GM18951 (cell line): ENCODE measurements around the gene CDK17.

Experiments
- POLR2A ChIP-seq: IDR thresholded peaks from 4 replicates; pipeline ENCODE4 v1.6.1; 2011; ENCODE audit warnings: mild to moderate bottlenecking; ENCODE audit not compliant: insufficient read length, insufficient read depth; ENCODE audit errors: extremely low read depth
- in situ Hi-C: fragments of 300-500 bp; cut with MboI; formaldehyde crosslinking; loops from one replicate; pipeline ENCODE4 v1.12.0; 2022; ENCODE audit warnings: low sequenced_read_pairs, mixed read lengths, inconsistent platforms; ENCODE audit not compliant: unreplicated experiment

CDK17 gene

DNA sequence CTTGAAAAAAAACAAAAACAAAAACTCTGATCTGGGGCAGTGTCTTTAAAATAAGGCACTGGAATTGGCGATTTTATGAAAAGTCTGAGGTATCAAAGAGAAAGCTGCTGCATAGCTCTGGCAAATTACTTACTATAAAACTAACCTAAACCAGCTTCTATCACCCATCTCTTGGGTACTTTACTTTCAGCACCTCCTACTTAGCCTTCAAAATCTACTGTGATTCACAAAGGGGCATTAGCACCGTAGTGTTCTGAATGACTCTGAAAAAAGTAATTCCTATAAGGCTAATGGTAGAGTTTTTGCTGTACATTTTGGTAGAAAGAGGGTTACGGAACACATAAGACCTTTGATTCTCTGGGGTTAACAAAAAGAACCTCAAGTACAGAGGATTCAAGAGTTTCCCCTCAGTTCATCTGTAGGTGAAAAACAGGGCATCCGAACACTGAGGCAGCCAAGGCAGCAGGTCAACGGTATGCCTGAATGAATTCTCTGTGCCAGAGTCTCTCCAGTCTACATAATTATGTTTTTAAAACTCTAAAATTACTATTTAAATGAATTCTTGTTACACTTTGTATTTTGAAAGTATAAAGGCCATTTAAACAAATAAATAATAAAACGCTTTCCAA is 104.6 kb downstream of the CDK17 start:
- no peak for TF ChIP-seq POLR2A

DNA sequence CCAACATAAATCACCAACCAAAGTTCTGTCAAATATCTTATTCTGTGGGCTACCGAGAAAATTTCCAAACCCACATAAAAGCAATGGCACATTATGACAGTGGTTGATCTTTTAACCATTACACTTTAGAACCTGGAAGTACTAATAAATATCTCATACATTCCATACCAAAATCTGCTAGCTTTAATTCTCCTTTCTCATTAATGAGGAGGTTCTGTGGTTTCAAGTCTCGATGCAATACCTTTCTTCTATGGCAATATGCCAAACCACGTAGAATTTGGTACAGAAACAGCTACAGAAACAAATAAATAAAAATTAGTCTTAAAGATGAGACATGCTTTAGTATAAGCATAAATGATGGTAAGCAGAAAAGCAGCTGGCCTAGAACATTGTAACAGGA is 105.4 kb downstream of the CDK17 start:
- no peak for TF ChIP-seq POLR2A
- in situ Hi-C loops = no loop called here

More for the DNA sequence above, 104.6 kb downstream of the CDK17 start:
- in situ Hi-C loops = no loop called here

- no peak for TF ChIP-seq POLR2A
- in situ Hi-C loops = no loop called here
These were observed 107.1 kb downstream of the CDK17 start for GRCh38 chr12:96293093-96293492.

DNA sequence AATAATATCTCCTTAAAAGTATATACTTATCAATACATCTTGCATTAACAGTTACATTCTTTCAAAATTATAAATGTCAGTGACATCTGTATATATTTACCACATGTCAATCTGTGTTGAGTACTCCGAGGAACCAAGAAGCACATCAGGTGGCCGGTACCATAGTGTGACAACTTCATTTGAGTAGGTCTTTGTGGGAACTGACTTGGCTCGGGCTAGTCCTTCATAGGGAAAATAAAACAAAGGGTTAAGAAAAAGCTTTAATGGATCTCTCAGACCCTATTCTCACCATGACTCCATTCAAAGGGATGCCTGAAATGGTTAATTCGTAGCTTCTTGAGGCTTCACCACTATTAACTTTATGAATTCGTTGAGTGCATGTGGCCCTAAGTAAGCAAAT is 111.2 kb downstream of the CDK17 start:
- in situ Hi-C loops = no loop called here
- TF ChIP-seq POLR2A = no peak

DNA sequence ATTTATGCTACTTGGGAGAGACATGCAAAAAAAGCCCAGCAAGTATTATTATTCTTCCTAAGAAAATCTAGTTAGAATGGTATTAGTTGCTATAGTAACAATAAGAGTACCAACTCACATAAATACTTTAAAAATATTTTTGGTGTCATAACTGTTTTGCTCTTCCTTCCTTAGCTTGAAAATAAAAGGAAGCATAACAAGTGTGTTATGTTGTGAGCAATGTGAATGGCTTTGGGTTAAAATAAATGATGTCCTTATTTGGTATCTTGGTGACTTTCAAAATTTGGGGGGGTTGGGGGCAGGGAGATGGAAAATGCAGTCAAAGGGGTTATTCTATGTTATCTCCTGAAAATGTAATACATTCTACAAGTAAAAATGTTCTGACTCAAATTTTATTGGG is 115.1 kb downstream of the CDK17 start:
- in situ Hi-C loops = no loop called here
- TF ChIP-seq POLR2A = no peak

- TF ChIP-seq POLR2A = no peak
- in situ Hi-C loops = no loop called here
These were observed 125.9 kb downstream of the CDK17 start for GRCh38 chr12:96274331-96274730.

GRCh38 chr12:96271469-96272199 is 128.6 kb downstream of the CDK17 start:
- in situ Hi-C loops = no loop called here
- no peak for TF ChIP-seq POLR2A

DNA sequence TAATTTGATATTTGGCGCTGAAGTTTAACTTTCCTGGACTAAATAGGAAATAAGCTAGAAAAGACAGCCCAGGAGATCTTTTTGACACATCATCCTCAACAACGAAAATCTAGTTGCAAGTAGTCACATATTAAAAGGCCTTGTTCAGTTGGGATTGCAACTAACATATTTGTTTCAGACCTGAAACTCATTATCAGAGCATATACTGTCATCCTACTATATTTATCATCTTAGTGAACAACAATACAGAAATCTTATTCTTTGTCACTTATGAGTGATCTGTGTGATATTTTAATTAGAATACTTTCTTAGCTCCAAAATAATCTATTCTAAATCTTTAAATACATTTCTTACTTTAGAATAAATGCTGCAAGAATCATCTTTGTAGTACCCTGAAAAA is 134.0 kb downstream of the CDK17 start:
- no peak for TF ChIP-seq POLR2A
- in situ Hi-C loops = no loop called here

- in situ Hi-C loops = no loop called here
- no peak for TF ChIP-seq POLR2A
These were observed 134.4 kb downstream of the CDK17 start for GRCh38 chr12:96265836-96266235.

DNA sequence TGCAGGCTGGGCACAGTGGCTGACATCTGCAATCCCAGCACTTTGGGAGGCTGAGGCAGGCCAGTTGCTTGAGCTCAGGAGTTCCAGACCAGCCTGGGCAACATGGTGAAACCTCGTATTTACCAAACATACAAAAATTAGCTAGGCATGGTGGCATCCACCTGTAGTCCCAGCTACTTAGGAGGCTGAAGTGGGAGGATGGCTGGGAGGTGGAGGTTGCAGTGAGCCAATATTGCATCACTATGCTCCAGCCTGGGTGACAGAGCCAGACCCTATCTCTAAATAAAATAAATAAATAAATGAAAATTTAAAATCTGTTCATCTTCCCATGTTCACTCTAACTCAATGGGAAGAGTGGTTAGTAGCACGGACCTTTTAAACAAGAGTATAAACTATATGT is 134.8 kb downstream of the CDK17 start:
- no peak for TF ChIP-seq POLR2A
- in situ Hi-C loops = no loop called here

DNA sequence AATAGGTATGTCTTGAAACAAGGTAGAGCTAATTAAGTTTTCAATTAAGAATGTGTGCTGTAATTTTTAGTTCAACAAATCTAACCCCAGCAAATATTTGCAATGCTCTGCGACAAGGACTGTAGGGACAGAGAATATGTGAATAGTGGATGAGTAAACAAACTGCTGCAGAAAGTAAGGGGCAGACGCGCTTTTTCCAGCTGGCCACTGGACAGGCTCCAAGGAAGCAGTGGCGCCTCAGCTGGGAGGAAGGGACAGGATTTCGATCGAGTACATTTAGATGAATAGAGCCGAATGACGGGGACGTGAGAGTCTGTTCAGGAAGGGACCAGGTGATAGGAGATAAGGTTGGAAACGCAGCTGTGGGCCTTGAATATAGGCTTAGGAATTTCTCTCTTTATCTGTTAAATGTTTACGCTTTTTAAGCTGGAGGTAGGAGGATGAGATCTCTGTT is 136.8 kb downstream of the CDK17 start:
- in situ Hi-C loops = no loop called here
- no peak for TF ChIP-seq POLR2A

DNA sequence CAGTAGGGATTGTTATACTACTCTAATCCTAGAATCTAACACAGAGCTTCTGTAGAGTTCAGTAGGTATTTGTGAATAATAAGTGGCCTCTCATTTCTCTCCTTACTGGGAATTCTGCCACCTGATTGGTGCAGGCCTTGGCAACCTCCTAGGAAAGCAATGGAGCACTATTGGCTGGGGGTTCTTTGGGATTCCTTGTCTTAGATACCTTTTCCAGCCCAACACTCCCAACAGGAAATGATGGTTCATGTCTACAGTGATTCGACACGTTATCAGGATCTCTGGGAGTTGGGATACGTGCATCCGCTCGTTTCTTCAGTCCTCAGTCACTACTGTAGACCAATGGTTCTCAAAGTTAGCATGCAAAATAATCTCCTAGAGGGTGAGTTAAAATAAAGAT is 138.7 kb downstream of the CDK17 start:
- TF ChIP-seq POLR2A = no peak
- in situ Hi-C loops = no loop called here

DNA sequence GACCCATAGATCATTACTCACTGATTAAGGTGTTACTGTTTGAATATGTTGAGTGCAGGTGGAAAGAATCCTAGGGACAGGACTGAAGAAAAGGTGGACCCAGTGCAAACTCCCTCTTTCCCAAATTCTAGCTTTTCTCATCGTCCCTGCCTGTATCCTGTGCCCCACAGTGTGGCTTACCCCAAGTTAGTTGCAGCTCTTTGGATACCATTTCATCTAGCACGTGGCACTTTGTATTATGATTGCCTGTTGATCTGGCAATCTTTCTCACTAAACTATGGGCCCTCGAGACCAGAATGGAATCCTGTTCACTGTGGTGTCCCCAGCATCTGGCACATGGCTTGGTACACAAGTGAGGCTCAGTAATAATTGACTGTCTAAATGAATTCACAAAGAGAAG is 139.6 kb downstream of the CDK17 start:
- in situ Hi-C loops = no loop called here
- TF ChIP-seq POLR2A = no peak

- in situ Hi-C loops = no loop called here
- TF ChIP-seq POLR2A = no peak
These were observed 140.0 kb downstream of the CDK17 start for GRCh38 chr12:96260231-96260630.
